Right renal cortex interstitium (tissue), 3 donors: ENCODE results near the gene HYAL3. TPM values are rescaled to one million over a fixed set of nuclear protein-coding genes. Genes with fewer than 3 reads are reported as not detected.

Experiments used
- polyA plus RNA-seq, 3 donors: library from polyadenylated mRNA; unstranded; fragments of 120-200 nt; gene quantifications; one replicate each; pipeline ENCODE4 v1.2.1, GENCODE V29; 2013; ENCODE audit not compliant: insufficient read length in 3 of 3

The HYAL3 gene
- polyA plus RNA-seq, 3 donors: 2.9 to 3.2 (median 3.1) TPM

Other genes with a start within 250 kb of the HYAL3 start
- 100 to 1,000 TPM; 234 to 272 (median 251) TPM for gene RBM5, start 210.5 kb downstream of the HYAL3 start, polyA plus RNA-seq
- gene SEMA3F, start 144.1 kb downstream of the HYAL3 start, polyA plus RNA-seq: 10 to 100 TPM; 67.4 to 80.1 (median 70.8) TPM
- not detected for gene GNAT1, start 107.8 kb downstream of the HYAL3 start, polyA plus RNA-seq
- 10 to 100 TPM in 1 of 3 donors, 1 to 10 TPM in 2; 5.0 to 11.0 (median 6.8) TPM for gene SLC38A3, start 94.1 kb downstream of the HYAL3 start, polyA plus RNA-seq
- 100 to 1,000 TPM; 211 to 230 (median 220) TPM for gene GNAI2, start 63.2 kb downstream of the HYAL3 start, polyA plus RNA-seq
- gene SEMA3B, start 30.3 kb downstream of the HYAL3 start, polyA plus RNA-seq: 10 to 100 TPM; 75.2 to 77.0 (median 76.3) TPM
- under 1 TPM; 0.42 to 0.54 (median 0.50) TPM for gene LSMEM2, start 20.3 kb downstream of the HYAL3 start, polyA plus RNA-seq
- gene IFRD2, start 7.0 kb downstream of the HYAL3 start, polyA plus RNA-seq: 10 to 100 TPM; 35.0 to 39.1 (median 37.7) TPM
- gene NAA80, start within 50 bp of the HYAL3 start, polyA plus RNA-seq: 1 to 10 TPM; 7.6 to 8.6 (median 8.2) TPM
- 1 to 10 TPM; 6.3 to 7.1 (median 7.0) TPM for gene HYAL1, start 4.2 kb upstream of the HYAL3 start, polyA plus RNA-seq
- gene HYAL2, start 23.3 kb upstream of the HYAL3 start, polyA plus RNA-seq: 10 to 100 TPM; 62.7 to 74.3 (median 70.7) TPM
- 10 to 100 TPM; 22.6 to 25.7 (median 24.5) TPM for gene TUSC2, start 28.8 kb upstream of the HYAL3 start, polyA plus RNA-seq
- gene RASSF1, start 41.4 kb upstream of the HYAL3 start, polyA plus RNA-seq: 10 to 100 TPM; 16.1 to 17.0 (median 16.4) TPM
- 1 to 10 TPM; 3.3 to 4.1 (median 3.4) TPM for gene ZMYND10, start 46.3 kb upstream of the HYAL3 start, polyA plus RNA-seq
- 10 to 100 TPM; 31.0 to 35.2 (median 33.8) TPM for gene NPRL2, start 51.4 kb upstream of the HYAL3 start, polyA plus RNA-seq
- 10 to 100 TPM; 14.9 to 16.7 (median 15.6) TPM for gene CYB561D2, start 51.5 kb upstream of the HYAL3 start, polyA plus RNA-seq
- gene TMEM115, start 60.1 kb upstream of the HYAL3 start, polyA plus RNA-seq: 10 to 100 TPM; 30.9 to 35.9 (median 32.3) TPM
- gene CACNA2D2, start 204.2 kb upstream of the HYAL3 start, polyA plus RNA-seq: 10 to 100 TPM; 13.9 to 16.1 (median 14.0) TPM